GM19372 (cell line): Measurements from ENCODE around the gene LRMDA.

Experiments
- ATAC-seq: cut with Tn5 transposase; IDR thresholded peaks from one replicate; pipeline ENCODE4 v1.9.1; 2021; ENCODE audit warnings: mild to moderate bottlenecking, low read depth, moderate library complexity; ENCODE audit not compliant: unreplicated experiment

LRMDA gene

DNA sequence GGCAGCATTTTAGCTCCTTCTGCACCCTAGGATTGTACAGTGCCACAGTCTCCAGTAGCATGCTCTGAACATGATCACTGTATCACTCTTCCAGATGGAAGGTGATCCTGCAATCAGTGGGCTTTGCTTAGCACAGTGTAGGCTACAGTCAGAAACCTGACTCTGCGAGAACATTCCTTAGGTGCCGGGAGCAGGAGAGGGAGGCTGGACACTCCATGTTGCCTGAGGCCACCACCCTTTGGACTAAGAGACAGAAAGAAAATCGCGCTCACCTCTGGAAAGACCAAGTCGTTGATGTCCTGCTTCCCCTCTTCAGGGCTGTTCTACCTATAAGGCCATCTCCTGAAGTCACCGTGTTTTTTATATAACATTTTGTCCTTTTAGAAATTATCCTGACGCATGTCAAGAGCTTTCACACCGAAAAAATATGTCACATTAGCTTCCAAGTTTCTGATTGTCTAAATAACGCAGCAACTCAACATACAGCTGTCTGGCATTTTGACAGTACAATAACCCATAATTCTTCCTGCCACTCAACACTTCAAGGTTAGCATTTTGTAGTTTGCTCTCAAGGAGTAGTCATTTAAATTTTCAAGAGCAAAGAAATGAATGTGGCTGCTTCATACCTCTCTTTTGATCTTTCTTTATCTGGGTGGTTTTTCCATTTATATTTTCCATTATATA, 563.1 kb downstream of the LRMDA start:
- ATAC-seq, result no peak

DNA sequence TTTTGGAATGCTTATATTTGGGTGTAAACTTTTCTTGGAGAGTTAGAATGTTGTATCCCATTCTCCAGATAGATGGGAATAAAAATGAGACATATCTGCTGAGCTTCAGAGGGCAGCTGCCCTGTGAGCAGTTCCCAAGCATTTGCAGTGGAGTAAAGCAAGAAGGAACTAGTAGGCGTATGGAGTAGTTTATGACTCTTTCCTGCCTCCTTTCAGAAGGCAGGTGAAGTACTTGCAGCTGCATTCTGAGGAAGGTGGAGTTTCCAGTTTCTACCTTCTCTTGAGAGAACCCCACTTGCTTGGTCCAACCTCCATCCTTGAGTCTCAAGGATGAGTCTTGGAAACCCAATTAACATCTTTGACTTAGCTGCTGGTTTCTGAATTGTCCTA, 563.6 kb downstream of the LRMDA start:
- ATAC-seq, result no peak

DNA sequence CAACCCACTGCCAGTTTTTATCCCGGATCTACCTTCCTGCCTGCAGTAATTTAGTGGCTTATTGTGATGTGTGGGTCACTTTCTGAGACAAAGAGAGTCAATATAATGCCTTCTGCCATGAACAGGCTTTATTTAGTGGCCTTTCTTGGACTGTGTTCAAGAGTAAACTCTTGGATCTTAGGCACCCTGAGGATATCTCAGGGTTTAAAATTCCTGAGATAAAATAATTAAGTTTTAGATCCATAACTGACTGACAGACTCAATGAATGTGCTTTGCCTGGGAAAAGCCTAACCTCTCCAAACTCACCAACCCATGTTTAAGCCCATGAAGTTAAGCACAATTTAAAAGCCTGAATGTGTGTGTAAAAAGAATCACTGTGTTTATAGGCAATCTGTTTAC, 564.3 kb downstream of the LRMDA start:
- no peak for ATAC-seq

DNA sequence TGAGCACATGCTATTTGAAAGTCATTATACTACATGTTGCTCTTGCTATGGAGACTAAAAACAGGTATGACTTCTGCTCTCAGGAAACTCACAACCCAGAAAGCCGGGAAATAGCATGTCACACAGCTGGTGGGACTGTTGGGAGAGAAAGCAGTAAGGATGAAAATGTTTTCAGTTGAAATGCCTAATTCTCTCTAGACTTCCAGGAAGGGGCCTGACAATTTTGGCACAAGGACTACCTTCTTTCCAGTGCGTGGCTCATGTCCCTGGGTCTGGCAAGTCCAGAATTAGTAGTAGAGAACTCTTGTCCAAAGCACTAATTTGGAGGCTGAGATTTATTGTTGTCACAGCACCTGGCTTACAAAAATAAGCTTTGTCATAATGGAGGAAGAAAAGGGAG, 567.6 kb downstream of the LRMDA start:
- no peak for ATAC-seq

DNA sequence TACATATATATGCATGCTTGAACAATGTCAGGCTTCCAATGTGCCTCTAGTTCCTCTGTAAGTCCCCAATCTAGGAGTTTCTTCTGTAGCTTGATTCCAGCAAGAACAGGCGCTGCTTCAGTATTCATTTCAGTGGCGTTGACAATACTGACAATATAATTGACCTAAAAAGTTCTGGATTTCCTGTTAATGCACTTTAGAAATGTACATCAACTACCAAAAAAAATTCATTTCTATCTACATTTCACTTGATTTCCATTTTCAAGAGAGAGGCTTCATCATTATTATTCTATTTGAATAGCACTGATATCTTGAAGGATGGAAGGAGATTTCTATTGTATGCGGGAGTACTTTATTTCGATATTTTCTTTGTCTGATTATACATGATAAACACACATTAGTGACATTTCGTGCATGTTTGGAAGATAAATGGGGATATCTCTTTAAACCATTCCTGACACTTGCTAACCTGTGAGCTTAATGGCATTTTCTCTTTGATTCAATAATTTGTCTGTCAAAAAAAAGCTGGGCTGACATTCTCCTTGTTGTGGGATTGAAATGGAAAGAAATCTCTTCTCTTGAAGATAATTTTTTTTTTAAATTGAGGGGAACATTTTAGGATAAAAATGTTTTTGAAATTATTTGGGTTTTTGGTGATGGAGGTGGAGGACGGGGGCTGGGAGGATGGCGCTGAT, 568.2 kb downstream of the LRMDA start:
- ATAC-seq, result no peak

DNA sequence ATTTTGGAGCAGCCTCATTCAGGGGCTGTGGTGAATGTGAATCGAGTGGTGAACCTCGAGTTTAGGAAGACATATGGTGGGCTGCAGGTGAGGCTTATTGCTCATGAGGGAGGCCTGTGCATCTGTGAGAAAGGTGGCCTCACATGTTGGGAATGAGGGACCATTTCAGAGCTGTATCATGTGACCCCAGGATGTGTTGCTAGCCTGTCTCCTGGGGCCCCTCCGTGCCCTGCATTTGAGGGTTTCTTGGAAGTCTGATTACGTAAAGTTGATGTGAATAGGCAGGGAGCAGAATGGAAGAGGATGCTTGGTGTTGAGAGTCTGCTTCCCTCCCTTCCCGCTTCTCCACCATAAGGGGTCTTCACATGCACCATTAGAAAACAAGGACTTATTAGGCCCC, 569.1 kb downstream of the LRMDA start:
- ATAC-seq, result no peak

DNA sequence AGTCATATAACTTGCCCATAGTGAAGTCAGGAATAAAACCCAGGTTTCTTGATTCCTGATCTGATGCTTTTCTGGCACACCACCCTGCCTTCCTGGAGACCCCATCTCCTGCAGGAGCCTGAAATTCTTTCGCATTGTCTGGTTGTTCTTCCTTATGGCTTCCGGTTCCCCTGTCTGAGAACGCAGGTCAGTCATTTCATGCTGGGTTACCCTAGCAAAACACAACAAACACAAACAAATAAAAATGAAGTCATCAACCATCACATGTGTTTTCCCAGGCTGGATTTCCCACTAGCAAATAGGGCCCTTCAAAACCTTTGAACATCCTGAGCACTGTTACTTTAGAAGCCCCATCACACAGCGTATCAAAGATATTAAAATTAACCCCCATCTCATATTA, 569.6 kb downstream of the LRMDA start:
- no peak for ATAC-seq

DNA sequence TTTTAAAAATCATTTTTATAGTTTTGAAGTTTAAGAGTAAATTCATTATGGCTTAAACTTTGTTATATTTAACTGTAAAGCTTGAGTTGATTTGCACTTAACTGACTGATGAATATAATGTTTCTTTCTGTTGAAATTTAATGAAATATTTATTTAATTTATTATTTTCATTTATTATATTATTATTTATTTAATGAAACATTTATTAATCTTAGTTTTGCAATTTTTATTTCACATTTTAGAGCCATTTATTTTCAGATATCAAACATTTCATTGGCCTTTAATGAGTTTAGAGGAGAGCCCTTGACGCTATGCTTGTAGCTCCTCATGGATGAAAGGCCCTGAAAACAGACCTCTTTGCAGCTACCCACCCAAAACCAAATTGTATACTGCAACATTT, 570.0 kb downstream of the LRMDA start:
- ATAC-seq, result no peak

DNA sequence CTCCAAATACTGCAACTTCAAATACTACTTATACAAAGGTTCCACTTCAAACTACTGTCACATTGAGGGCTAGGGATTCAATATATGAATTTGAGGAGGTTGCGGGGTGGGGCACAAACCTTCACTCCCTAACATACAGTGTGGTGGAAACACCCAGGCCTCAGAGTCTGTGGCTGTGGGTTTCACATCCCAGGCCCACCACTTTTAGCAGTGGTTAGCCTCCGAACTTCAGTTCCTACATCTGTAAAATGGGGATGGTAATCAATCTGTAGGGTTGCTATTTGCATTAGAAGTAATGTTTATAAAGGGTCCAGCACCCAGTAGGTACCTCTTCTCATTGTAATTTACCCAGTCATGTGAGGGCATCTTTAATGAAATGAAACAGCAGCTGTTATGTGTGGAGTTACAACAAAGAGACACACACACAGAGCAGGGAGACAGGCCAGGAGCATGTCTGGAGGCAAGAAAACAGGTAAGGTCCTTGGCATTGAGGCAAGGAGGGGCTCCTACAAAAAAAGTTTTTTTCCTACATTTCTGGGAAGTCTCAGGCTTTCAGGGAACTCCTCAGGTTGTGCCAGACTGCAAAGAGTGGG, 570.9 kb downstream of the LRMDA start:
- ATAC-seq, result no peak

DNA sequence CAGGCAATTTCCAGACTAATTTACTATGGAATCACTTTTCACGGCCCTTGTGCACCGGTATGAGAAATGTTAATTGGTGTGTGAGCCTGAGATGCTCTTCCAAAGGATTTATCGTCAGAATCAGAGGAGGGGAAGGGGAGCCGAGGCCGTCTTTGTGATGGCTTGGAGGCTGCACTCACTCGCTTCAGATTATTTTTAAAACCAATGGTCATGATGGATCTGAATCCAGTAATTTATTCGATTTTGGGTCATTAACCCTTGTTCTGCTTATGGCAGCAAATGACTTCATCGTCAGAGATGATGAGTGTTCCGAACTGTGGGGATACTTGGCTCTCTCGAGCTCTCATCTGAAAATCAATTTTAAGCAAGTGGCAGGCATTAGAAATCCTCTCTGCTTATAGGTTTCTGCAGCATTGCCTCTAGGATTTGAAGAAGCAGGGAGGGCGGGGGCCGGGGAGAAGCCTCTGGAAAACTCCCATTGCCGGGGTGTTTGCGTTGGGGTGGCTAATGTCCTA, 576.3 kb downstream of the LRMDA start:
- ATAC-seq, result no peak

DNA sequence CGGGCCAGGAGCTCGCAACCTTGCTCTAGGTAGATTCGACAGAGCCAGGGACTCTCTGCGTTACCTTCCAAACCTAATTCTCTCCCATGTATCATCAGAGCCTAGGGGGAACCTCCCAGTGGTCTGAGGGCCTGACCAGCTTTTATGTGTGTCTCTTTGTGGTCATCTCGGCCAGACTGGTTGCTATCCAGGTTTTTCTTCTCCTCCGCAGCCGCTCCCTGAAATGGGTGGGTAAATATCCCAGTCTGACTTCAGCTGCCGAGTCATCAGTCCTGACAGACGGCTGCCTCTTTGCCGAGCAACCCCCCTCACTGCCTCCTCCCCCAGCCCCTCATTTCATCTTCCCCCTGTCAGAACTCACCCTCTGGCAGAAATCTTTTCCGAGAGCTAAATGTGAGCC, 578.1 kb downstream of the LRMDA start:
- ATAC-seq, result no peak

DNA sequence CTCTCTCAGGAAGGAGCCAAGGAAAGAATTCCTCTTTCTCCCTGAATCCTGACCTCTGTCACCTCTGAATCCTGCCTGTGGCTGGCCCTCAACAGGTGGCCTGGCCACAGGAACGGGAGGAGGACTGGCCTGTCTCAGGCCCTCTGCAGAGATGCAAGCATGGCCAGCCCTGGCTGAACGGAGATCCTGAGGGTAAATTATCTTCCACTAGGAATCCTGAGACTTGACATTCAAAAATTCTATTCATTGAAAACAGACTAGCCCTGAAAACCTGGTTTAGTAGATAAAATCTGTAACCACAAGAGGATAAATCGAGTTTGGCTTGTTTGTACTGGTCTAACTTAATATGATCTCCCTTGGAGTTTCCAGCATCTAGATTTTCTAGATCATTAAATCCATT, 579.3 kb downstream of the LRMDA start:
- no peak for ATAC-seq

DNA sequence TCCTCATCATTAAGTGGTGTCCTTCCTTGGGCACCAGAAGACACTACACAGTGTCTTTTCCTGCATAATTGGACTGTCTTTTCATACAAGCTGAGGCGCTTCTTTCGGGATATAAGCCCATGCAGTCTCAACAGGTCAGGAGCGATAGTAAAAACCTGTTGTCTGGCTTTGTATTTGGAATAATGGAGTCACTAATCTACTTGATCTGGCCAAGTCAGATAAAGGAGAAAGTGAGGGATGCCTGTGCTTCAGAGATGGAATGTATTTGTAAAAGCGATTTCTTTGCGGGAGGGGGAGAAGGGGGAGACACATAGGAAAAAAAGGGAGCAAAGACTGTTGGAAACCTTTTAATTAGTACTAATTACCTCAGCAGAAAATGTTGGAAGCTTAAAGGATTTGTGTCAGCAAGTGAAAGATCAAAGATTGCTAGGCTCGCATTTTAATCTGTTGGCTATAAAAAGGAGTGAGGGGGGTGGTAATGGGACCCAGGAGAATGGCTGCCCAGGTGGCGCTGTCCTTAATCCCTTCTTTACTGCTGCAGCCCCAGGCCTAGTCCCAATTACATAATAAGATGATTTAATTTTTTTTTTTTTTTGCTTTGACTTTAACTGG, 581.4 kb downstream of the LRMDA start:
- ATAC-seq, result no peak

DNA sequence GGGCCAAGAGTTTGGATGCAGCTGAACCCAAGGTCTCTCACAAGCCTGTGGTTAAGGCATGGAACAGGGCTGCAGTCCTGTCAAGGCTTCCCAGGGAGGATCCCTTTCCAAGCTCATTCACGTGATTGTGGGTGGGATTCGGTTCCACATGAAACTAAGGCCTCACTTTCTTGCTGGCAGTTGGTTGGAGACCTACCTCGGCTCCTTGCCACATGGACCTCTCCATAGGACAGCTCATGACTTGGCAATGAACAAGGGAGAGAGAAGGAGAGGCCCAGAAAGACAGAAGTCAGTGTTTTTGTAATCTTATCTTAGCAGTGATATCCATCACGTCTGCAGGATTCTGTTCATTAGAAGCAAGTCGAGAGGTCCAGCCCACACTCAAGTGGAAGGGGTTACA, 583.8 kb downstream of the LRMDA start:
- ATAC-seq, result no peak

DNA sequence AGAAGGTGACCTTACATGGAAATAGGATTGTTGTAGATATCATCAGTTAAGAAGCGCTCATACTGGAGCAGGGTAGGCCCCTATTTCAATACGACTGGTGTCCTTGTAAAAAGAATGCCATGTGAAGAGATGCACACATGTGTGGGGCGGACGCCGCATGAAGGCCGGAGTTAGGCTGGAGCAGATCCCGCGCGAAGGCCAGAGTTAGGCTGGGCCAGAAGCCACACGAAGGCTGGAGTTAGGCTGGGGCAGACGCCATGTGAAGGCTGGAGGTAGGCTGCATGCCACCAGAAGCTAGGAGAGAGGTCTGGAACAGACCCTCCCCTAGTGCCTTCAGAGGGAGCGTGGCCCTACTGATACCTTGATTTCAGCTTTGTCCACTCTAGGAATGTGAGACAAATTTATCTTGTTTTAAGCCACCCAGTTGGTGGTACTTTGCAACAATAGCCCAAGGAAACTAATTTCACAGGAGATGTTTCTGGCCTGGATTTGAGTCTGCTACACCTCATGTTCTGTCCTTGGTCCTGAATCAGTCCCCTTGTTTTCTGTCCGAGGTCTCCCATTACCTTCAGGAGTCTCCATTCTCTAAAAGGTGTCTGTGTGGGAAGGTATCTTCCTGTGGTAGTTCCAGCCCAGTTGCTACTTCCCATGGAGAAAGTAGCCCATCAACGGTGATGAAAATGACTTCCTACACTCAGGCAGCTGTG, 585.8 kb downstream of the LRMDA start:
- ATAC-seq, result no peak

DNA sequence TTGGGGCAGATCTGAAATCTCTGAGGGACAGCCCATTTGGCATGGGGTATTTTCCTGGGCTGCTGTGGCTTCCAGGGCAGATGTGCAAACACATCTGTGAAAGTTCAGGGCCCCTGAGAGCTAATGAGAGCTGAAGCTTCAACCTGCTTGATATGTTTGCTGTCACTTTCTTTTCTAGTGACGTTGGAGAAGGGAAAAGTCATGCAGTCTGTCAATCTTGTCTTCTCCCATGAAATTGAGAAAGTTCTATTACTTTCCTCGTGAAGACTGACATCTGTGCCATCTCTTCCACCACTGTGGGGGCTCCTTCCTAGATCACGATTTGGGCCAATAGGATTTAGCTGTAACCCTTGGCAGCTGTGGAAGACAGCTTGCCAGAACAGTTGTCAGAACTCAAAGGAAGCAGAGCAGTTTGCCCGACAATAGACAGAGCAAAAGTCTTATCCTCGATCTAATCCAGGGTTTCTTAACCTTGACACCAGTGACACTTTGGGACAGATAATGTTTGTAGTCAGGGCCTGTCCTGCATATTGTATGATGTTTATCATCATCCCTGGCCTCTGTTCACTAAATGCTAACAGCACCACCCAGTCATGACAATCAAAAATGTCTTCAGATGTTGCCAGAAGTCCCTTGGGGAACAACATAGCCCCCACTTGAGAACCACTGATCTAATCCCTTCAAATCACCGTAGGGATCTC, 586.5 kb downstream of the LRMDA start:
- ATAC-seq, result no peak

DNA sequence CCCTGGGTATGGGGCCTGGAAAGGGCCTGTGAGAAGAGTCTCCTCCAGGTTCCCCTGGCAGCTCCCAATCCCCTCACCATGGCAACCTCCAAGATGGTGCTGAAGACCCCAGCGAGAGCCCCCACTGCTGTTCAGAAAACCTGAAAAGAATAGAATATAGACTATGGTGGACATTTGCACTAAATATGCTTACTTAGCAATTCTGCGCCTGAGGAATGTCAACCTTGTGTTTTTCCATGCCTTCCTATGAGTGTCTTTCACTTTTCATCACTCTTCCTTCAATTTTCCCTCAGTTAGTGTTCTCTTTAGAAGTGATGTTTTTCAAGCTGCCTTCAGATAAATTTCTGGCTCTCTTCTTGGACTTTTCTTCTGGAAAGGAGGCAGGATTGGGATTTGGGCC, 589.2 kb downstream of the LRMDA start:
- no peak for ATAC-seq

DNA sequence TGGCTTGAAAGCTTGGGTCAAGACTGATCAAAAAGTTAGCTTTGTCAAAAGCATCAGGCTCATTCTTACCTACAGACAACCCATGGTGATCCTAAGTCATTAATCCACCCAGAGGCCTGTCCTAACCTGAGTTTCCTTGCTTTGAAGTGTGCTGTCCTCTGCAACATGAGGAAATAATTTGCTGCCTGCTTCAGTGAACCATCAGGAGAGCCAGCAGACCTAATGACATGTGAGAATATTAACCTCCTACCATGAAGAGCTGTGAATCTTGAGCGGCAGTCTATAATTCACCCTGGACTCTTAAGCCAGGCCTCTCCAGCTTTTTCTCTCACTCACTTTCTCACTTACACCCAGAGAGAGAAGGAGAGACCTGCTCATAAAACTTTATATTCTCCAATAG, 590.0 kb downstream of the LRMDA start:
- no peak for ATAC-seq

DNA sequence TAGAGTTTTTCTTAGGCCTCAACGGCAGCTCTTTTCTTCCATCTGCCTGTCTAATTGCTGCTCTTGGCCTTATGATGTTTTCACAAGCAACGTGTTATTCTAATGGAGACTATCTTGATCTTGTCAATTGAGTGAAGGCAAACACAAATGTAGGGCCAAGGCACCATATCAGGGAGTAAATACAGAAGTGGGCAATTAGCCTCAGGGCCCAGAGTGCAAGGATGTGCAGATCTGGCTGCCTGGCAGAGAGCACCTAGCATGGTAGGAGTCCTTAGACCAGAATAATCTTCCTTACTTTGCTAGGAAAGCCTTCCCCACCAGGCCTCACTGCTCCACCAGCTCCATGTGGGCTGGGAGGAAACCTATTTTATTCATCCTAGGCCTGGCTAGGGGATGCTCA, 590.9 kb downstream of the LRMDA start:
- no peak for ATAC-seq

DNA sequence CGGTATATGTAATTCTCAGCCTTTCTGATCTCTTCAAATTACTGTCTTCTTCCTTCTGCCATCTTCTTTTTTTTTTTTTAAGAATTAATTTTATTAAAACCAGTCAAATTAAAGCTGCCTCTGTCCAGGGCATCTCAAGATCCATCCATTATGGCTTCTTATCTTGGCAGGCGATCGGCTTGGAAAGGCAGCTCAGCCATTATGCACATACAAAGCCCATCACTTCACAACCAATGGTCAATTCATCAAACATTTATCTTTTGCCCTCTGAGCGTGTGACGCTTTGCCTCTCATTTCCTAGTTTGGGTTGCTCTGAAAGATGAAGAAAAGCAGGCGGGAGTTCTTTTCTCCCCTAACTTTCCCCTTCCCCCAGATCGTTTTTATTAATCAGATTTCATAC, 591.6 kb downstream of the LRMDA start:
- ATAC-seq, result no peak
